HG03060 (cell line): ENCODE measurements around the gene CRYGC.
"Not testable (repeated sequence)": the region's sequence is repeated elsewhere in the genome, so short reads cannot be mapped to it uniquely, and the experiment has no call there.

Experiments
- ATAC-seq: cut with Tn5 transposase; IDR thresholded peaks from one replicate; pipeline ENCODE4 v1.9.1; 2021; ENCODE audit warnings: low read depth, moderate number of reproducible peaks; ENCODE audit not compliant: unreplicated experiment

Gene CRYGC

GRCh38 chr2:208138334-208138733 lies 8.7 kb upstream of the CRYGC start:
- ATAC-seq, result not testable (repeated sequence)

GRCh38 chr2:208136716-208137094 lies 7.1 kb upstream of the CRYGC start:
- no peak for ATAC-seq

- no peak for ATAC-seq
Observed at GRCh38 chr2:208135794-208136715, 6.4 kb upstream of the CRYGC start.

GRCh38 chr2:208134928-208135586 lies 5.4 kb upstream of the CRYGC start:
- ATAC-seq, result no peak

- ATAC-seq, result no peak
Observed at GRCh38 chr2:208130712-208131110, 1.1 kb upstream of the CRYGC start.

- ATAC-seq, result no peak
Observed at GRCh38 chr2:208128136-208128535, 1.5 kb downstream of the CRYGC start.

- no peak for ATAC-seq
Observed at GRCh38 chr2:208127090-208127489, 2.5 kb downstream of the CRYGC start.

- ATAC-seq, result no peak
Observed at GRCh38 chr2:208125251-208125650, 4.4 kb downstream of the CRYGC start.

- ATAC-seq, result not testable (repeated sequence)
Observed at GRCh38 chr2:208124013-208124715, 5.5 kb downstream of the CRYGC start, which contains the start of gene CRYGD. Gene CRYGD, minus strand, starts transcription at chr2:208124524. Its CDS starts 51 bp downstream, at chr2:208124473.

GRCh38 chr2:208122248-208122647 lies 7.4 kb downstream of the CRYGC start:
- ATAC-seq, result no peak

GRCh38 chr2:208118918-208119317 lies 10.7 kb downstream of the CRYGC start:
- ATAC-seq, result no peak

- not testable (repeated sequence) for ATAC-seq
Observed at GRCh38 chr2:208117390-208117789, 12.2 kb downstream of the CRYGC start.

- no peak for ATAC-seq
Observed at GRCh38 chr2:208112969-208113368, 16.7 kb downstream of the CRYGC start.

GRCh38 chr2:208112273-208112745 lies 17.3 kb downstream of the CRYGC start:
- ATAC-seq, result not testable (repeated sequence)

GRCh38 chr2:208103616-208104015 lies 26.0 kb downstream of the CRYGC start:
- ATAC-seq, result no peak

GRCh38 chr2:208101716-208102631 lies 27.7 kb downstream of the CRYGC start:
- ATAC-seq, result no peak

GRCh38 chr2:208099682-208100470 lies 29.8 kb downstream of the CRYGC start:
- ATAC-seq, result no peak

GRCh38 chr2:208098701-208099100 lies 30.9 kb downstream of the CRYGC start:
- not testable (repeated sequence) for ATAC-seq

GRCh38 chr2:208098267-208098666 lies 31.4 kb downstream of the CRYGC start:
- ATAC-seq, result no peak
